Activated CD4-positive, alpha-beta T cell treated with anti-CD3 and anti-CD28 coated beads, Interleukin-2, amount 10 ng/mL, durations not matched to agents 7 days and 5 days (primary cell): ENCODE measurements around the gene LDB2. TPM values are rescaled to one million over a fixed set of nuclear protein-coding genes. Genes with fewer than 3 reads are reported as not detected.
"Not testable (repeated sequence)": the region's sequence is repeated elsewhere in the genome, so short reads cannot be mapped to it uniquely, and the experiment has no call there.

ENCODE experiments used
- CTCF ChIA-PET: fragments of 350-600 bp; sonication (Branson Sonifier 250); formaldehyde crosslinking; loops from one replicate; lab custom pipeline; 2021; ENCODE audit warnings: antibody characterized with exemption; lab: Charles Lee
- POLR2A ChIA-PET: fragments of 350-600 bp; sonication (Branson Sonifier 250); formaldehyde crosslinking; loops from one replicate; lab custom pipeline; 2021; ENCODE audit warnings: antibody characterized with exemption; lab: Charles Lee
- DNase-seq: peaks from one replicate; pipeline ENCODE4 v3.0.0-alpha.2; 2020
- H3K27ac Mint-ChIP-seq: one replicate; pipeline ENCODE4 v1.8.0; 2021; ENCODE audit warnings: mild to moderate bottlenecking, moderate library complexity, mixed read lengths
- H3K27me3 Mint-ChIP-seq: one replicate; pipeline ENCODE4 v1.8.0; 2021; ENCODE audit warnings: mixed read lengths
- H3K36me3 Mint-ChIP-seq: one replicate; pipeline ENCODE4 v1.8.0; 2021; ENCODE audit warnings: low read depth, mixed read lengths
- H3K4me1 Mint-ChIP-seq: one replicate; pipeline ENCODE4 v1.8.0; 2021; ENCODE audit warnings: mixed read lengths
- H3K4me3 Mint-ChIP-seq: one replicate; pipeline ENCODE4 v1.8.0; 2021; ENCODE audit warnings: mild to moderate bottlenecking, moderate library complexity, mixed read lengths
- H3K9me3 Mint-ChIP-seq: one replicate; pipeline ENCODE4 v1.8.0; 2021; ENCODE audit warnings: mixed read lengths
- total RNA-seq, 2 experiments: library from RNA; stranded (reverse); gene quantifications; one replicate each; pipeline ENCODE4 v1.2.3, GENCODE V29; 2021

LDB2 gene
- total RNA-seq, 2 experiments from 2014 or later = not detected

- Mint-ChIP-seq H3K27ac (no peak overlapping the region), H3K36me3 (no peaks in the 10 kb centered on the region), H3K9me3 (no peaks in the 10 kb centered on the region), H3K27me3 (no peaks in the 10 kb centered on the region), H3K4me3 (no peak overlapping the region), H3K4me1 (no peaks in the 10 kb centered on the region)
- ChIA-PET POLR2A (no interaction called here), CTCF (no interaction called here)
- no peak for DNase-seq
Observed at GRCh38 chr4:16583764-16584163, 314.7 kb downstream of the LDB2 start.

GRCh38 chr4:16582526-16582925, 315.9 kb downstream of the LDB2 start:
- Mint-ChIP-seq H3K27me3 (no peaks in the 10 kb centered on the region), H3K27ac (no peak overlapping the region), H3K4me1 (no peaks in the 10 kb centered on the region), H3K36me3 (no peaks in the 10 kb centered on the region), H3K9me3 (no peaks in the 10 kb centered on the region), H3K4me3 (no peak overlapping the region)
- DNase-seq = no peak
- CTCF ChIA-PET = no interaction called here
- POLR2A ChIA-PET = no interaction called here

GRCh38 chr4:16582036-16582435, 316.4 kb downstream of the LDB2 start:
- DNase-seq = no peak
- H3K36me3 Mint-ChIP-seq = no peaks in the 10 kb centered on the region
- ChIA-PET CTCF (no interaction called here), POLR2A (no interaction called here)
- no peaks in the 10 kb centered on the region for H3K4me1 Mint-ChIP-seq
- H3K9me3 Mint-ChIP-seq = no peaks in the 10 kb centered on the region
- no peak overlapping the region for H3K27ac Mint-ChIP-seq
- no peaks in the 10 kb centered on the region for H3K27me3 Mint-ChIP-seq
- no peak overlapping the region for H3K4me3 Mint-ChIP-seq

GRCh38 chr4:16581117-16581516, 317.3 kb downstream of the LDB2 start:
- H3K9me3 Mint-ChIP-seq = no peaks in the 10 kb centered on the region
- no peaks in the 10 kb centered on the region for H3K4me1 Mint-ChIP-seq
- ChIA-PET CTCF (no interaction called here), POLR2A (no interaction called here)
- H3K4me3 Mint-ChIP-seq = no peak overlapping the region
- no peaks in the 10 kb centered on the region for H3K36me3 Mint-ChIP-seq
- DNase-seq = no peak
- no peak overlapping the region for H3K27ac Mint-ChIP-seq
- H3K27me3 Mint-ChIP-seq = no peaks in the 10 kb centered on the region

GRCh38 chr4:16580514-16580913, 317.9 kb downstream of the LDB2 start:
- POLR2A ChIA-PET = no interaction called here
- CTCF ChIA-PET = no interaction called here
- DNase-seq = no peak
- no peaks in the 10 kb centered on the region for H3K27me3 Mint-ChIP-seq
- no peaks in the 10 kb centered on the region for H3K4me1 Mint-ChIP-seq
- H3K4me3 Mint-ChIP-seq = no peak overlapping the region
- H3K9me3 Mint-ChIP-seq = no peaks in the 10 kb centered on the region
- H3K36me3 Mint-ChIP-seq = no peaks in the 10 kb centered on the region
- no peak overlapping the region for H3K27ac Mint-ChIP-seq

GRCh38 chr4:16579866-16580265, 318.6 kb downstream of the LDB2 start:
- POLR2A ChIA-PET = no interaction called here
- H3K27ac Mint-ChIP-seq = no peak overlapping the region
- no peak for DNase-seq
- no peaks in the 10 kb centered on the region for H3K27me3 Mint-ChIP-seq
- no peaks in the 10 kb centered on the region for H3K4me1 Mint-ChIP-seq
- no peak overlapping the region for H3K4me3 Mint-ChIP-seq
- no peaks in the 10 kb centered on the region for H3K9me3 Mint-ChIP-seq
- no peaks in the 10 kb centered on the region for H3K36me3 Mint-ChIP-seq
- CTCF ChIA-PET = no interaction called here

GRCh38 chr4:16577177-16577576, 321.3 kb downstream of the LDB2 start:
- no peaks in the 10 kb centered on the region for H3K36me3 Mint-ChIP-seq
- no peak for DNase-seq
- H3K27me3 Mint-ChIP-seq = no peaks in the 10 kb centered on the region
- H3K4me1 Mint-ChIP-seq = no peaks in the 10 kb centered on the region
- CTCF ChIA-PET = no interaction called here
- no peak overlapping the region for H3K4me3 Mint-ChIP-seq
- H3K27ac Mint-ChIP-seq = no peak overlapping the region
- POLR2A ChIA-PET = no interaction called here
- H3K9me3 Mint-ChIP-seq = no peaks in the 10 kb centered on the region

- Mint-ChIP-seq H3K9me3 (no peaks in the 10 kb centered on the region), H3K4me1 (no peaks in the 10 kb centered on the region), H3K4me3 (no peak overlapping the region), H3K36me3 (no peaks in the 10 kb centered on the region), H3K27me3 (no peaks in the 10 kb centered on the region), H3K27ac (no peak overlapping the region)
- CTCF ChIA-PET = no interaction called here
- POLR2A ChIA-PET = no interaction called here
- DNase-seq = no peak
Observed at GRCh38 chr4:16574981-16575380, 323.5 kb downstream of the LDB2 start.

- Mint-ChIP-seq H3K4me3 (no peak overlapping the region), H3K27me3 (no peaks in the 10 kb centered on the region), H3K27ac (no peak overlapping the region), H3K36me3 (no peaks in the 10 kb centered on the region), H3K9me3 (no peaks in the 10 kb centered on the region), H3K4me1 (no peaks in the 10 kb centered on the region)
- ChIA-PET POLR2A (no interaction called here), CTCF (no interaction called here)
- DNase-seq = no peak
Observed at GRCh38 chr4:16573739-16574138, 324.7 kb downstream of the LDB2 start.

- CTCF ChIA-PET = no interaction called here
- Mint-ChIP-seq H3K27ac (no peak overlapping the region), H3K9me3 (no peaks in the 10 kb centered on the region), H3K4me1 (no peaks in the 10 kb centered on the region), H3K27me3 (no peaks in the 10 kb centered on the region), H3K4me3 (no peak overlapping the region), H3K36me3 (no peaks in the 10 kb centered on the region)
- DNase-seq = no peak
- POLR2A ChIA-PET = no interaction called here
Observed at GRCh38 chr4:16573206-16573605, 325.2 kb downstream of the LDB2 start.

- Mint-ChIP-seq H3K36me3 (no peaks in the 10 kb centered on the region), H3K27me3 (no peaks in the 10 kb centered on the region), H3K4me3 (no peak overlapping the region), H3K4me1 (no peaks in the 10 kb centered on the region), H3K9me3 (no peaks in the 10 kb centered on the region), H3K27ac (no peak overlapping the region)
- CTCF ChIA-PET = no interaction called here
- POLR2A ChIA-PET = no interaction called here
- no peak for DNase-seq
Observed at GRCh38 chr4:16572631-16573030, 325.8 kb downstream of the LDB2 start.

- no peak for DNase-seq
- Mint-ChIP-seq H3K27me3 (no peaks in the 10 kb centered on the region), H3K4me1 (no peaks in the 10 kb centered on the region), H3K9me3 (no peaks in the 10 kb centered on the region), H3K36me3 (no peaks in the 10 kb centered on the region), H3K27ac (no peak overlapping the region), H3K4me3 (no peak overlapping the region)
- CTCF ChIA-PET = no interaction called here
- POLR2A ChIA-PET = no interaction called here
Observed at GRCh38 chr4:16572161-16572560, 326.3 kb downstream of the LDB2 start.

GRCh38 chr4:16569790-16570189, 328.7 kb downstream of the LDB2 start:
- no peak overlapping the region for H3K27ac Mint-ChIP-seq
- H3K4me3 Mint-ChIP-seq = no peak overlapping the region
- H3K4me1 Mint-ChIP-seq = no peaks in the 10 kb centered on the region
- H3K27me3 Mint-ChIP-seq = no peaks in the 10 kb centered on the region
- H3K9me3 Mint-ChIP-seq = no peaks in the 10 kb centered on the region
- H3K36me3 Mint-ChIP-seq = no peaks in the 10 kb centered on the region
- CTCF ChIA-PET = no interaction called here
- DNase-seq = no peak
- POLR2A ChIA-PET = no interaction called here

GRCh38 chr4:16557316-16557715, 341.1 kb downstream of the LDB2 start:
- H3K27ac Mint-ChIP-seq, H3K36me3 Mint-ChIP-seq, H3K4me3 Mint-ChIP-seq, POLR2A ChIA-PET, H3K27me3 Mint-ChIP-seq, DNase-seq, CTCF ChIA-PET, H3K4me1 Mint-ChIP-seq: not testable (repeated sequence)
- peaks cover 16% of the 10 kb centered on the region for H3K9me3 Mint-ChIP-seq
